GM20431 (cell line): ENCODE data around the gene ST3GAL2.
"Not testable (repeated sequence)": the region's sequence is repeated elsewhere in the genome, so short reads cannot be mapped to it uniquely, and the experiment has no call there.

Experiments
- in situ Hi-C: fragments of 300-500 bp; cut with MseI, MboI; formaldehyde crosslinking; loops from one replicate; pipeline ENCODE4 v1.15.0; 2020; ENCODE audit warnings: low sequenced_read_pairs; ENCODE audit not compliant: unreplicated experiment

ST3GAL2 gene

DNA sequence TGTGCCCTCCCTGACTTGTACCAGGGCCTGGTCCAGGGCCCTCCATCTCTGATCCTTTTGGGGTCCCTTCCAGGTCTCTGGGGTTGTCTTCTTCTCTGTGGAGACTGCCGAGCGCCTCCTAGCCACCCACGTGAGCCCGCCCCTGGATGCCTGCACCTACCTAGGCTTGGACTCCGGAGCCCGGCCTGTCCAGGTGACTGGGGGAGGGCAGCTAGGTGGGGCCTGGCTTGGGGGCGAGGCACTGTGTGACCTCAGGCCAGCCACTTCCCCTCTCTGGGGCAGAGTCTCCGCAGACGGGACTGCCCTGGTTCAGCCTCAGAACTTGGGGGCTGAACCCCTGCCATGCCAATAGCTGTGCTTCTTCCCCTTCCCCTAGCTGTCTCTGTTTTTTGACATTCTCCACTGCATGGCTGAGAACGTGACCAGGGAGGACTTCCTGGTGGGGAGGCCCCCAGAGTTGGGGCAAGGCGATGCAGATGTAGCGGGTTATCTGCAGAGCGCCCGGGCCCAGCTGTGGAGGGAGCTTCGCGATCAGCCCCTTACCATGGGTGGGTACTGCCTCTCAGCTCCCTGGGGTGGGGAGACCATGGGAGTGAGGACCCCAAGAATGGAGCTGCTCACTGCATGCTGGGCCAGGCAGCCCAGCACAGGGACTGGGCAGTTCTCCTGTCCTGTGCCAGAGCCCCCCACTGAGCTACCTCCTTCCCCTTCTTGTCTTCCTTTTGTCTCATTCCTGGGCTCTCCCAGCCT lies 30.1 kb upstream of the ST3GAL2 start:
- in situ Hi-C loops = no loop called here

DNA sequence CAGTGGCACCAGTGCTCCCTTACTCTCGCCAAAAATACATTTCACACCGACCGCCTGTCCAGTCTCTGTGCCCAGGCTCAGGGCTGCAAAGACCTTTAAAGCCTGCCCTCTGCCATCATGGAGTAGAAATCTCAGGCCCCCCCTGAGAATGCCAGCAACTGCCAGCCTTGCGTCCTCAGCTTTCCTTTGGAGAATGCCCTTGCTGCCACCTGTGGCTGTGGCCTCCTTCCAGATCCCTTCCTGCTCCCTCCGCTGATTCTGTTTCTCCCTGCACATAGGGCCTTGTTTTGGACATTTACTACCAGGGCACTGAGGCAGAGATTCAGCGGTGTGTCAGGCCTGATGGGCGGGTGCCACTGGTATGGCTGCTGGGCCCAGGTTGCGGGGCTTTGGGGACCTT lies 28.7 kb upstream of the ST3GAL2 start:
- in situ Hi-C loops = no loop called here

DNA sequence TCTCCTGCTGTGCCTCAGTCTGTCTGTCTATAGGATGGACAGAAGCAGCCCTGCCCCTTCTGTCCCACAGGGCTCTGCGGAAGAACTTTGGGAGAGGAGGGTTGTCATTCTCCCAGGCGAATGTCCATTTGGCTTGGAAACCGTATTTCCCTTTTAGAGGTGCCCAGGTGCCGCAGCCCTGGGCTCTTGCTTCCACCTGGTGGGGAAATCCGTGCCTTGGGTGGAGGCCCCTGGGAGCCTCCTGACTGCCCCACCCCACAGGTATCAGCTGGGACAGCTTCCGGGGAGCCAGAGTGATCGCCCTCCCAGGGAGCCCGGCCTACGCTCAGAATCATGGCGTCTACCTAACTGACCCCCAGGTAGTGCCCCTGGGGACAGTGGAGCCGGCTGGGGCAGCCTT lies 28.2 kb upstream of the ST3GAL2 start:
- in situ Hi-C loops = no loop called here

DNA sequence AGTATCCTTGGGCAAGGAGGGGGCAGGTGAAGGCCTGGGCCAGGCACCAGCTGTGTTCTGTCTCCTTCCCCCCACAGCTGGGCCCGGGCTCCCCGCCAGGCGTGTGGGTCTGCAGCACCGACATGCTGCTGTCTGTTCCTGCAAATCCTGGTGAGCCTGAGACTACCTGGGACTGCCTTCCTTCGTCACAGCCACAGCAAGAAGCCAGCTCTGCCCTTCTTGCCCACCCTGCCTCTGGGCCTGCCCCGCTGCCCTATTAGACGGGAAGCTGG lies 27.8 kb upstream of the ST3GAL2 start:
- in situ Hi-C loops = no loop called here

DNA sequence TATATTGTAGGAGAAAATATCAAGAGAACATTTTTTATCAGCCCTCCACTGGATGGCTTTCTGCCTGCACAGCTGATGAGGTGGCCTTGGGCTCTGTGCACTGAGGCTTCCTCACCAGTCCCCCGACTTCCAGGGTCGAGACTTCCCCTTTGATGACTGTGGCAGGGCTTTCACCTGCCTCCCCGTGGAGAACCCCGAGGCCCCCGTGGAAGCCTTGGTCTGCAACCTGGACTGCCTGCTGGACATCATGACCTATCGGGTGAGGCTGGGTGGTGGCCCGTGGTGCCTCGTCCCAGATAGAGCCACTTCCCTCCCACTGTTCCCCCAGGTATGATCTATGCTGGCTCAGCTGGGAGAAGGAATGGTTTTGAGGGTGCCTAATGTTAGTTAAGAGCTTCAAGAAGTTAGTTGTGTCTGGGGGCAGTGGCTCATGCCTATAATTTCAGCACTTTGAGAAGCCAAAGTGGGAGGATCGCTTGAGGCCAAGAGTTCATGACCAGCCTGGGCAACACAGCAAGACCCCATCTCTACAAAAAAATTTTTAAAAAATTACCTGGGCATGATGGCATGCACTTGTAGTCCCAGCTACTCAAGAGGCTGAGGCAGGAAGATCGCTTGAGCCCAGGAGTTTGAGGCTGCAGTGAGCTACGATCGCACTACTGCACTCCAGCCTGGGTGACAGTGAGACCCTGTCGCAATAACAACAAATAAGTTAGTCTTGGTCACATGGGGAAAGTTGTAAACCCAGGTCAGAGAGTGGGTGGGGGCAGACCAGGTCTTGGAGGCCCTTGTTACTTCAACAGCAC lies 27.3 kb upstream of the ST3GAL2 start:
- in situ Hi-C loops = no loop called here

DNA sequence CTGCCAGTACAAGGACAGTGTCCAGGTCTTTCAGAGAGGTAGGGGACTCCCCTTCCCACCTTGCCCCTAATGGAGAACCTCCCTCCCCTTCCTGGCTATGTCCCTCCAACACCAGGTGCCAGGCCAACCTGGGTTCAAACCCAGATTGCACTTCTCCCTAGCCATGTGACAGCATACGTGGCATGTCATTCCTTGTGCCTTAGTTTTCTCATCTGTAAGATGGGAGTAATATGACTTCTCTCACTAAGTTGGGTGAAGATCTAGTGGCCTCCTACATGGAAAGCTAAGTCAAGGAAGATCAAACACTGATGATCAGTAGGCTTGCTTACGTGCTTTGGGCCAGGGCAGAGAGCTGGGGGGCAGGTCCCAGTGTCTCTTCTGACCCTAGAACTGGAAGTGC lies 24.3 kb upstream of the ST3GAL2 start:
- in situ Hi-C loops = no loop called here

DNA sequence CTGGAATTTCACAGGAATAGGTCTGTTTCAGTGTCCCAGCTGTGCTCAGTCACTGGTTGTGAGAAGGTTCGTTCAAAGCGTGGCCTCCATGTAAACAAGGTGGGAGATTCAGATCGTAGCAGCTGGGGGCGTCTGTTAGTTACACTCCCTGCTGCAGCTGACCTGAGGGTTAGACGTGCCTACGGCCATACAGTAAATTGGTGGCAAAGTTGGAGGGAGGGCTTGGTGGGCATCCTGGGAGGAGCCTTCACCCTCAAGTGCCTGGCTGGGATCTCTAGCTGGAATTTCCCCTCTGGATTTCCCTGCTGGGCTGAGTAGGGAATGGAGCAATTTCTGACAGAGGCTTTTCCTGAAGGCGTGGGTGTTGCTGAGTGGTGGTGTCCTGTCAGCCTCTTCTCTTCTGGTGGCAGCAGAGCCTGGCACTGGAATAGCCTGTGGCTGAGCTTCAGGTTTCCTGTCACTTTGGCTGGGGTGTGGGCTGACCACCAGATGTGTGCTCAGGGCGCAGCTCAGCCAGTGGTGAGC lies 21.9 kb upstream of the ST3GAL2 start:
- in situ Hi-C loops = no loop called here

DNA sequence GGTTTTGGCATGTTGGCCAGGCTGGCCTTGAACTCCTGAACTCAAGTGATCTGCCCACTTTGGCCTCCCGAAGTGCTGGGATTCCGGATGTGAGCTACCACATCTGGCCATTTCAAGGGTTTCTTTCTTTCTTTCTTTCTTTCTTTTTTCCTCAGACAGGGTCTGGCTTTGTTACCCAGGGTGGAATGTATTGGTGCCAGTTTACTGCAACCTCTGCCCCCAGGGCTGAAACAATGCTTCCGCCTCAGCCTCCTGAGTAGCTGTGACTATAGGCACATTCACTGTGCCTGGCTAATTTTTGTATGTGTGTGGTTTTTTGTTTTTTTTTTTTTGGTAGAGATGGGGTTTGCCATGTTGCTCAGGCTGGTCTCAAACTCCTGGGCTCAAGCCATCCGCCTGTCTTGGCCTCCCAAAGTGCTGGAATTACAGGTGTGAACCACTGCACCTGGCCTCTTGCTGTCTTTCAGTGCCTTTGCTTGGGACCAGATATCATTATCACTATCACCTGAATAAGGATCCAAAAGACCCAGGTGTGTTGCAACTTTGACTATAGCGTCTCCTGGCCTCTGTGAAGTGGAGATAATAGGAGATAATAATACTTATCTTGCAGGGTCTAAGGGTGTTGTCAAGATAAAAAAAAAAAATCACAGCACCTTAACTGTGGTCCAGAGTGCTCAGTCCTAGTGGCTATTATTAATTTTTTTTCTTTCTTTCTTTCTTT lies 18.7 kb upstream of the ST3GAL2 start:
- in situ Hi-C loops = no loop called here

DNA sequence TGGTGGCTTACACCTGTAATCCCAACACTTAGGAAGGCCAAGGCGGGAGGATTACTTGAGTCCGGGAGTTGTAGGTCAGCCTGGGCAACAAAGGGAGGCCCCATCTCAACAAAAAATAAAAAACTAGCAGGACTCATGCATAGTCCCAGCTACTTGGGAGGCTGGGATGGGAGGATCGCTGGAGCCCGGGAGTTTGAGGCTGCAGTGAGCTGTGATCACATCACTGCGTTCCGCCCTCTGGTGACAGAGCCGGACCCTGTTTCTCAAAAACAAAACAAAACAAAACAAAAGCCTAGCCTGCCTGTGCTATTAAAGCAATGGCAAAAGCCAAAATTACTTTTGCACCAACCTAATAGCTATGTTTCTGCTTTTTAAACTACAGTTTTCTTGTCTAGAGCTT lies 17.0 kb upstream of the ST3GAL2 start:
- in situ Hi-C loops = no loop called here

DNA sequence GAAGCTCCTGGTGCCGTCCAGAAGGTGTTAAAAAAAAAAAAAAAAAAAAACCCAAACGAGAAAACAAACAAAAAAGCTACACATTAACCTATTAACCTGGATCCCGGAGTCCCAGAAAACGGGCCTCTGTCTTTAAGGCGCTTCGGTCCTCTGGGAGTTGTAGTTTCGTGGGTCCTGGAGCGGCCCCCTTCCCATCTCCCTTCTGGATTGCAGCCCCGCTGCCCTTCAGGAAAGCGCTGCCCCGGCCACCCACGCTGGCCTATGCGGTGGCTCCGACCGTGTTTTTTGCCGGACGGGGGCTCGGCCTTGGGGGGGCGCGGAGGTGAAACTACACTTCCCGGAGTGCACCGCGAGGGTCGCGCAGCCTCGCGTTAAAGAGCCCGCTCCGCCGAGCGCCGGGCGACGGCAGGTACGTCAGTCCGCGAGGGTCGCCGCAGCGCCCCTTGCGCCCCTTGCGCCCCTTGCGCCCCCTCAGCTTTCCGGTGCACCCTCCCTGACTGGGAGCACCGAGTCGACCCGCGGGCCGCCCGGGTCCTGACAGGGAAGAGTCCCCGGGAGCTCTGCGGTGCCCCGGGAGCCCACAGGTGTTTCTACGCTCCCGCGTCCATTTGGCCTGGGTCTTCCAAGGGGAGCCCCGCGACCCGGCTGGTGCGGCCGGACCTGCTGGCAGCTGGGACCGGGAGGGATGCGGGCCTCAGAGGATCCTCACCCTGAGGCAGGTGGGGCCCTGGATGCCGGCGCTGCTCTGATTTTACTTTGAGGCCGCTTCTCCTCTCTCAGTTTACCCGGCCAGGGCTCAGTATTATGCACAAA lies 15.5 kb upstream of the ST3GAL2 start, which contains the start of gene FCSK:
Gene FCSK (plus strand): TSS at position 374 of the 813 bp plus-strand sequence. CDS start 8,596 bp downstream, outside the sequence.
- in situ Hi-C loops = no loop called here

DNA sequence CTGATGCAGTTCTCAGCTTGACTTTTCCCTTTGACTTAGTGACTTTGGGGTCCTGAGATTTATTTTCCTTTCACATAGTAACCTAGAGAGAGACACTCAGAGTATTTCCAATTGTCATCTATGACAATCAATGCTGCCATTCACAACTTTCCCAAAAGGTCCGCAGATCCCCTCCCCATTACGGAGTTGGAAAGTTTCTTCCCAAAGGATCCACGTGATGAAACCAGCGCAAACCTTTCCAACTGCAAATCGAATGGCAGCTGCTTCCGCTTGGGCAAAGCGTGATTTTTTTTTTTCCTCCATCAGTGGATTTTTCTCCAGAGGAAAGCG lies 15.0 kb upstream of the ST3GAL2 start:
- in situ Hi-C loops = no loop called here

DNA sequence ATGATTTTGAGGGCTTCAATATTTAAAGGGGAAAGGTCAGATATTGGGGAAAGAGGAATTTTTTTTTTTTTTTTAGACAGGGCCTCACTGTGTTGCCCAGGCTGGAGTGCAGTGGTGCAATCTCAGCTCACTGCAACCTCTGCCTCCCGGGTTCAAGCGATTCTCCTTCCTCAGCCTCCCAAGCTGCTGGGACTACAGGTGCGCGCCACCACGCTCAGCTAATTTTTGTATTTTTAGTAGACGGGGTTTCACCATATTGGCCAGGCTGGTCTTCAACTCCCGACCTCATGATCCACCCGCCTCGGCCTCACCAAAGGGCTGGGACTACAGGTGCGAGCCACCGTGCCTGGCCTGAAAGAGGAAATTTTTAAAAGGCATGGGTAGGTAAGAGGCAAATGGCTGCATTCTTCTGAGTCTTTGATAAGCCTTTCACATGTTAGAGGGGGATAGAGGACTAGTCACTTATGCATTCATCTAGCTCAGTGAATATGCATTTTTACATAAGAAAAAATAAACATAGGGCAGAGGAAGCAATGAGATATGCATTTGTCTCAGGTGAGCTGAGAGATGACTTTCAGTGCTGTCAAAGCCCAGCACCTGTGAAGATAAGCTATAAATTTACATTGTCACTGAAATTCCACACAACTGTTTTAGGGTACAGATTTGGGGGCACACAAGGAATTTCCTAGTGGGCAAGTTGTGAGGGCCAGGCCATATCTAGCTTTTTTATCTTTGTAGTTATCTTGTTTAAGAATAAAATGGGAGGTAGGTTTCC lies 14.4 kb upstream of the ST3GAL2 start:
- in situ Hi-C loops = no loop called here

DNA sequence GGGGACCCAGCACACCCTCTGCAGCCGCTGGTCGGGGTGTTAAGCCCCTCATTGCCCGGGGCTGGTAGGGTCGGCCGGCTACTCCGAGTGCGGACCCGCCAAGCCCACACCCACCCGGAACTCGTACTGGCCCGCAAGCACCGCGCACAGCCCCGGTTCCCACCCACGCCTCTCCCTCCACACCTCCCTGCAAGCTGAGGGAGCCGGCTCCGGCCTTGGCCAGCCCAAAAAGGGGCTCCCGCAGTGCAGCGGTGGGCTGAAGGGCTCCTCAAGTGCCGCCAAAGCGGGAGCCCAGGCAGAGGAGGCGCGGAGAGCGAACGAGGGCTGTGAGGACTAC lies 12.1 kb upstream of the ST3GAL2 start:
- in situ Hi-C loops = not testable (repeated sequence)

DNA sequence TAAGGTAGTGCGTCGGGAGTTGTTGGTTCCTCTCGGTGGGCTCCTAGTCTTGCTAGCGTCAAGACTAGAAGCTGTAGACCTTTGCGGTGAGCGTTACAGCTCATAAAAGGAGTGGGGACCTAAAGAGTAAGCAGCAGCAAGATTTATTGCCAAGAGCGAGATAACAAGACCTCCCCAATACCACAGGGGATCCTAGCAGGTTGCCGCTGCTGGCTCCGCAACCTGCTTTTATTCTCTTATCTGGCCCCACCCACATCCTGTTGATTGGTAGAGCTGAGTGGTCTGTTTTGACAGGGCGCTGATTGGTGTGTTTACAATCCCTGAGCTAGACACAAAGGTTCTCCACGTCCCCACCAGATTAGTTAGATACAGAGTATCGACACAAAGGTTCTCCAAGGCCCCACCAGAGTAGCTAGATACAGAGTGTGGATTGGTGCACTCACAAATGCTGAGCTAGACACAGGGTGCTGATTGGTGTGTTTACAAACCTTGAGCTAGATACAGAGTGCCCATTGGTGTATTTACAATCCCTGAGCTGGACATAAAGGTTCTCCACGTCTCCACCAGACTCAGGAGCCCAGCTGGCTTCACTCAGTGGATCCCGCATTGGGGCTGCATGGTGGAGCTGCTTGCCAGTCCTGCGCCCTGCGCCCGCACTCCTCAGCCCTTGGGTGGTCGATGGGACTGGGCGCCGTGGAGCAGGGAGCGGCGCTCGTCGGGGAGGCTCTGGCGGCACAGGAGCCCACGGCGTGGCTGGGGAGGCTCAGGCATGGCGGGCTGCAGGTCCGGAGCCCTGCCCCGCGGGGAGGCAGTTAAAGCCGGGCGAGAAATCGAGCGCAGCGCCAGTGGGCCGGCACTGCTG lies 11.5 kb upstream of the ST3GAL2 start:
- in situ Hi-C loops = not testable (repeated sequence)

DNA sequence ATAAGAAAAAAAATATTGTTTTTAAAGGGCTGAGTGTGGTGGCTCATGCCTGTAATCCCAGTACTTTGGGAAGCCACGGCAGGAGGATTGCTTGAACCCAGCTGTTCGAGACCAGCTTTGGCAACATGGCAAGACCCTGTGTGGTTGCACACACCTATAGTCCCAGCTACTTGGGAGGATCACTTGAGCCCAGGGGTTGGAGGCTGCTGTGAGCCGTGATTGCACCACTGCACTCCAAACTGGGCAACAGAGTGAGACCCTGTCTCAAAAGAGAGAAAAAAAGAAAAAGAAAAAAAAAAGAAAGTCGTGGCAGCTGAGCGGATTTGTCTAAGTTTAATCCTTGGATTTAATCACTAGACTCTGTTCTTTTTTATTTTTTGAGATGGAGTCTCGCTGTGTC lies 9.2 kb upstream of the ST3GAL2 start:
- in situ Hi-C loops = no loop called here

DNA sequence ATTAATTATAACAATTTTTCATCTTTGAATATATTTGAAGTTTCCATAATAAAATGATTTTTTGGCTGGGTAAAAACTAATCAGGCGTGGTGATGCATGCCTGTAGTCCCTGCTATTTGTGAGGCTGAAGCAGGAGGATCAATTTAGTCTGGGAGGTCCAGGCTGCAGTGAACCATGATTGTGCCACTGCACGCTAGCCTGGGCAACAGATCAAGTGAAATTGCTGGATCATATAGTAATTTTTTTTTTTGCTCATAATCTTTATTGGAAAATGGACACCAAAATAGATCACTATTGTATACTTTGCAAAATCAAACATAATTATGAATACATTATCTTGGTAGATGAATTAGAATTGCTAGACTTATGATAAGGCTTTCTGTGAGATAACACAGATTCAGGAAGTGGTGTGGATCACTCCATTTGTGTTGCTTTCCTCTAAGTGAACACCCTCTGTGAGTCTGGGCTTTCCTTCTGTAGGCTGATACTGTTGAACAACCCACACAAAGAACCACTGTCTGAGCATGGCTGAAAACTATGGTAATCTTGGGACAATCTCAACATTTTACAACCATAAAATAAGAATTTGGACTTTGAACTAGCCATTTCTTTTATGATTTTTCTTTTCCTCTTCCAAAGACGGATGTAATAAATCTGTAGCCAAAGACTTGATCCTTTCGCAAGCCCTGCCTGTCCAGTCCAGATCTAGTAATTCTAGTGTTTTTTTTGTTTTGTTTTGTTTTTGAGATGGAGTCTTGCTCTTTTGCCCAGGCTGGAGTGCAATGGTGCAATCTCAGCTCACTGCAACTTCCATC lies 5.6 kb upstream of the ST3GAL2 start:
- in situ Hi-C loops = no loop called here

DNA sequence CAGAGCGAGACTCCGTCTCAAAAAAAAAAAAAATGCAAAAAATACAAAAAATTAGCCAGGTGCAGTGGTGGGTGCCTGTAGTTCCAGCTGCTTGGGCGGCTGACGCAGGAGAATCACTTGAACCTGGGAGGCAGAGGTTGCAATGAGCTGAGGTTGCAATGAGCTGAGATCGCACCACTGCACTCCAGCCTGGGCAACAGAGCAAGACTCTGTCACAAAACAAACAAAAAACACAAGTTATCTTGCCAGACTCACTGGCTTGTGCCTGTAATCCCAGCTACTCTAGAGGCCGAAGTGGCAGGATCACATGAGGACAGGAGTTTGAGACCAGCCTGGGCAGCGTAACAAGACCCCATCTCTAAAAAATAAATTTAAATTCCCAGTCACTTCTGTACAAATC lies 3.4 kb upstream of the ST3GAL2 start:
- in situ Hi-C loops = no loop called here

DNA sequence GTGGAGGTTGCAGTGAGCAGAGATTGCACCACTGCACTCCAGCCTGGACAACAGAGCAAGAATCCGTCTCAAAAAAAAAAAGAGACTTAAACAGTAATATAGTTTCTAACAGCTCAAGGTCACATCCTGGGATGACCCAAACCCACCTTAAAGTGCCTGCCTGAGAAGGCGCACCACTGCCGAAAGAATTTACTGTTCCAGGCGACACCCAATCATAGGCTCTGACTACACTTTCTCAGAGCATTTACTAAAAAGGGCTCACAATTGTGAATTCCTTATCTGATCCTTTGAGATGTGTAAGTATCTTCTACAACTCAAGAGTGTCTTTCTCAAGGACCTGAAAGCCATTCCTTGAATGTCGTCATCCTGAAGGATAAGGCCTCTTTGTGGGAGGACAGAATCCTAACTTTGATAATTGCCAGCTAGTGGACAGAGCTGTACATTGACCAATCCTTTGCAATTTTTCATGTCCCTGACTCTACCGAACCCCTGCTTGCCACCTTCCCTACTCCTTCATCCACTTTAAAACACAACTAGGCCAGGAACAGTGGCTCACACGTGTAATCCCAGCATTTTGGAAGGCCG lies 2.6 kb upstream of the ST3GAL2 start:
- in situ Hi-C loops = no loop called here
